Adrenal gland (tissue), 12 donors: ENCODE data around the gene MAN1C1. TPM values are rescaled to one million over a fixed set of nuclear protein-coding genes. Genes with fewer than 3 reads are reported as not detected.

Source experiments
- DNase-seq, 7 donors: peaks; one replicate each; pipeline ENCODE4 v3.0.0-alpha.2; 2019 to 2020
- H3K27ac ChIP-seq, 5 donors: fragments of 200-600 bp; sonication (generic) in 4 of 5; 1 replicate in 3 of 5; 2 replicates in 2 of 5; pipeline versions ENCODE4 v1.5.1 to v1.8.0; 2016 to 2020; ENCODE audit warnings: mild to moderate bottlenecking in 1 of 5
- H3K27me3 ChIP-seq: fragments of 200-600 bp; 2 replicates; pipeline ENCODE4 v1.8.0; 2021
- H3K36me3 ChIP-seq, 2 donors: fragments of 200-600 bp; replicated peaks in 1 of 2; 1 replicate in 1 of 2; 2 replicates in 1 of 2; pipeline versions ENCODE4 v1.5.1 to v1.8.0; 2018 to 2022
- H3K4me1 ChIP-seq, 2 donors: fragments of 200-600 bp; replicated peaks in 1 of 2; 1 replicate in 1 of 2; 2 replicates in 1 of 2; pipeline versions ENCODE4 v1.5.1 to v1.8.0; 2018 to 2021
- H3K4me3 ChIP-seq, 4 donors: fragments of 200-600 bp; sonication (generic) in 3 of 4; one replicate each; pipeline ENCODE4 v1.5.1; 2016 to 2018
- H3K9me3 ChIP-seq, 3 donors: fragments of 200-600 bp; sonication (generic) in 1 of 3; replicated peaks in 1 of 3; 1 replicate in 2 of 3; 2 replicates in 1 of 3; pipeline versions ENCODE4 v1.5.1 to v1.8.0; 2016 to 2021
- CTCF ChIP-seq, 6 experiments: fragments of 450-650 bp in 4 of 6; fragments of 200-600 bp in 2 of 6; sonication (generic) in 1 of 6; IDR thresholded peaks; 1 replicate in 5 of 6; 2 replicates in 1 of 6; pipeline versions ENCODE4 v1.5.1 to v1.8.0; 2016 to 2021; ENCODE audit warnings: antibody characterized with exemption in 6 of 6, mild to moderate bottlenecking in 2 of 6, moderate library complexity in 1 of 6
- POLR2A ChIP-seq, 2 donors: fragments of 450-650 bp; IDR thresholded peaks; one replicate each; pipeline ENCODE4 v1.6.1; 2017; ENCODE audit warnings: antibody characterized with exemption in 2 of 2, mild to moderate bottlenecking in 2 of 2, moderate library complexity in 1 of 2
- WGBS, 4 donors: extraction: QIAGEN DNeasy Blood & Tissue Kit in 2 of 4; methylation state at CpG; one replicate each; pipeline versions ENCODE4 v1.1.5 to v1.1.7; 2013 to 2017; 5-methylcytosine and 5-hydroxymethylcytosine counted together
- intact Hi-C, 2 donors: fragments of 100-400 bp; cut with DNase I; formaldehyde crosslinking; loops; one replicate each; pipeline versions ENCODE4 v1.14.1 to v1.15.0; 2022 to 2023
- polyA plus RNA-seq, 3 donors: library from polyadenylated mRNA; stranded (reverse); fragments of 200-250 nt in 2 of 3; fragments of 350-450 nt in 1 of 3; fragmentation: Illumina TruSeq in 1 of 3; extraction: RNeasy Lipid Tissue Mini Kit (QIAGEN cat#74804) in 1 of 3; gene quantifications; one replicate each; pipeline ENCODE4 v1.2.3, GENCODE V29; 2013 to 2014
- total RNA-seq, 9 donors: library from RNA; depleted of rRNA in 4 of 9; stranded (reverse); fragments of >200 nt in 4 of 9; fragments of 120-200 nt in 1 of 9; fragmentation: NEBNext Ultra II Directional in 1 of 9; extraction: Animal tissue kit (Norgen Biotek cat#: 25700) in 1 of 9; gene quantifications; one replicate each; pipeline versions ENCODE4 v1.1.0 to v1.2.4, GENCODE V29; 2013 to 2023
- donor health status: healthy with polysubstance abuse.
- donor health status: Bipolar disorder and iron deficiency.
- donor health status: DM: yes; HTN: yes; CAD: no.
- donor health status: DM: no; HTN: no; CAD: no.
- donor health status: DM: no; HTN: no; CAD: no.
- donor health status: DM: yes; HTN: yes; CAD: no.

Gene MAN1C1
- total and polyA plus RNA-seq, 12 donors = 2.7 to 58.7 (median 27.7) TPM

GRCh38 chr1:25724966-25725365, 108.4 kb downstream of the MAN1C1 start:
- Histone ChIP-seq H3K4me3 (no peak overlapping the region), H3K36me3 (no peaks in the 10 kb centered on the region), H3K4me1 (peaks cover 0 to 22% of the 10 kb centered on the region in 2 donors), H3K27me3 (no peaks in the 10 kb centered on the region), H3K9me3 (no peaks in the 10 kb centered on the region), H3K27ac (no peak overlapping the region)
- no peak for TF ChIP-seq POLR2A (IDR thresholded peaks at IDR 0.05)
- TF ChIP-seq CTCF (IDR thresholded peaks at IDR 0.05) = no peak
- intact Hi-C loops = no loop called here
- no peak for DNase-seq
- 86 to 100% (median 98%) methylated on average over 2 of the region's 2 CpGs for WGBS, 4 donors

- TF ChIP-seq POLR2A (IDR thresholded peaks at IDR 0.05) = no peak
- TF ChIP-seq CTCF (IDR thresholded peaks at IDR 0.05) = no peak
- H3K9me3 ChIP-seq = no peaks in the 10 kb centered on the region
- 92 to 96% (median 96%) methylated on average over 8 of the region's 8 CpGs for WGBS, 4 donors
- peaks cover 2 to 27% of the 10 kb centered on the region in 2 donors for H3K4me1 ChIP-seq
- intact Hi-C loops = no loop called here
- H3K27ac ChIP-seq = no peak overlapping the region
- H3K27me3 ChIP-seq = no peaks in the 10 kb centered on the region
- DNase-seq = no peak
- no peaks in the 10 kb centered on the region for H3K36me3 ChIP-seq
- no peak overlapping the region for H3K4me3 ChIP-seq
Observed at GRCh38 chr1:25725482-25725881, 108.9 kb downstream of the MAN1C1 start.

- Histone ChIP-seq H3K36me3 (no peaks in the 10 kb centered on the region), H3K4me3 (no peak overlapping the region), H3K27me3 (no peaks in the 10 kb centered on the region), H3K27ac (peak overlapping the region in 2 of 5 donors; percentile 54 to 76), H3K9me3 (no peaks in the 10 kb centered on the region), H3K4me1 (peaks cover 6 to 32% of the 10 kb centered on the region in 2 donors)
- 77 to 83% (median 80%) methylated on average over 8 of the region's 8 CpGs for WGBS, 4 donors
- intact Hi-C loops = no loop called here
- no peak for DNase-seq
- no peak for TF ChIP-seq POLR2A (IDR thresholded peaks at IDR 0.05)
- no peak for TF ChIP-seq CTCF (IDR thresholded peaks at IDR 0.05)
Observed at GRCh38 chr1:25727088-25727487, 110.5 kb downstream of the MAN1C1 start.

DNA sequence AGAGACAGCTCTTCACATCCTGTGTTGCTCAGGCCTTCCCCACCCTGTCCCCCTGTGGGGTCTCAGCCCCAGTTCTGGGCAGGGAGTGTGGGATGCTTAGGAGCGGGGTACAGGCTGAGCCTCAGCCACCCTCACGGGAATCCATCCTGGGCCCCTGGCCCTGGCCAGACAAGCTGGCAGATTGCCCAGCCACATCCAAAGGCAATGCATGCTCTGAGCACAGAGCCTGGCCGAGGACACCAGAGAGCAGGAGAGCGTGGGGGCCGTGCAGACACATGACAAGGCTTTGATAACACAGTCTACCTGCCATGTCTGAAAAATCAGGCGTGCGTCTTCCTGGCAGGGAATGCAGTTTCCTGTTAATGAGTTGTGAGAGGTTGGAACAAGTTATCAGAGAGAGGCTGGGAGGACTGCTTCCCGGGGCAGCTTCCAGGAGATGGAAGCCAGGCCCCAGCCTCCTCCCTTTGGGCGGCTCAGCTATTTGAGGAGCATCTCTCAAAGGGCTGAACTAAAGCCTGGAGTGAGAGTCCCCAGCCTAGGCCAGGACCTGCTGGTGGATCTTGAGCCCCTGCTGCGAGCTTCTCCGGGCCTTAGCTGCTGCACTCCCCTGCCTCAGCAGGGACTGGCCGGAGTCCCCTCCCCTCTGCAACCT, 111.2 kb downstream of the MAN1C1 start:
- no peak overlapping the region for H3K4me3 ChIP-seq
- no peak for TF ChIP-seq POLR2A (IDR thresholded peaks at IDR 0.05)
- no peak for TF ChIP-seq CTCF (IDR thresholded peaks at IDR 0.05)
- WGBS, 4 donors = 24 to 48% (median 32%) methylated on average over 5 to 12 of the region's 12 CpGs
- H3K36me3 ChIP-seq = no peaks in the 10 kb centered on the region
- intact Hi-C loops = no loop called here
- no peaks in the 10 kb centered on the region for H3K9me3 ChIP-seq
- H3K27ac ChIP-seq = peak overlapping the region in 2 of 5 donors; percentile 54 to 76
- H3K27me3 ChIP-seq = no peaks in the 10 kb centered on the region
- H3K4me1 ChIP-seq = peaks cover 6 to 32% of the 10 kb centered on the region in 2 donors
- DNase-seq = peak; percentile 59 to 84 (median 75)
